H1 (cell line): ENCODE measurements around the gene CYP4Z1. TPM values are rescaled to one million over a fixed set of nuclear protein-coding genes. Genes with fewer than 3 reads are reported as not detected.
"Not testable (repeated sequence)": the region's sequence is repeated elsewhere in the genome, so short reads cannot be mapped to it uniquely, and the experiment has no call there.

Source experiments
- CTCF ChIA-PET: fragments of 300-600 bp; sonication (Branson Sonifier 250); formaldehyde crosslinking; loops from one replicate; lab custom pipeline; 2021; ENCODE audit not compliant: partially characterized antibody; lab: Charles Lee
- POLR2A ChIA-PET: fragments of 300-600 bp; sonication (Branson Sonifier 250); formaldehyde crosslinking; loops from one replicate; lab custom pipeline; 2021; ENCODE audit warnings: inconsistent platforms; ENCODE audit not compliant: partially characterized antibody; lab: Charles Lee
- DNase-seq, 2 experiments: peaks; one replicate each; pipeline versions ENCODE4 v3.0.0 to v3.0.0-alpha.2; 2010 to 2022; ENCODE audit warnings: low spot score in 2 of 2, low read depth in 1 of 2, mixed read lengths in 1 of 2
- FAIRE-seq: peaks from 2 replicates; lab custom pipeline; 2011; peaks lifted over from hg19 to GRCh38; lab: Jason Lieb, UNC
- H2AFZ ChIP-seq: 2 replicates; pipeline ENCODE4 v1.8.1; 2012; ENCODE audit warnings: low read length, inconsistent platforms
- H2AK5ac ChIP-seq: 2 replicates; pipeline ENCODE4 v1.6.1; 2013; ENCODE audit warnings: low read depth, low read length
- H2BK120ac ChIP-seq: replicated peaks from 2 replicates; pipeline ENCODE3; 2013; ENCODE audit warnings: low read depth, low read length, inconsistent platforms
- H2BK12ac ChIP-seq: 2 replicates; pipeline ENCODE4 v1.6.1; 2013; ENCODE audit warnings: low read depth, low read length
- H2BK15ac ChIP-seq: 2 replicates; pipeline ENCODE4 v1.6.1; 2013; ENCODE audit warnings: low read length
- H2BK20ac ChIP-seq: 2 replicates; pipeline ENCODE4 v1.6.1; 2013; ENCODE audit warnings: low read length
- H2BK5ac ChIP-seq: 2 replicates; pipeline ENCODE4 v1.6.1; 2013; ENCODE audit warnings: low read depth, low read length
- H3K14ac ChIP-seq: 2 replicates; pipeline ENCODE4 v1.6.1; 2013; ENCODE audit warnings: inconsistent platforms; ENCODE audit not compliant: insufficient read length
- H3K18ac ChIP-seq: 2 replicates; pipeline ENCODE4 v1.6.1; 2013; ENCODE audit warnings: low read length; ENCODE audit errors: extremely low read depth
- H3K23ac ChIP-seq: 2 replicates; pipeline ENCODE4 v1.6.1; 2013; ENCODE audit warnings: inconsistent platforms; ENCODE audit not compliant: insufficient read length
- H3K23me2 ChIP-seq: 2 replicates; pipeline ENCODE4 v1.6.1; 2013; ENCODE audit warnings: low read depth, low read length
- H3K27ac ChIP-seq: 2 replicates; pipeline ENCODE4 v1.6.1; 2011; ENCODE audit warnings: low read depth, low read length, inconsistent platforms
- H3K27me3 ChIP-seq, 4 experiments: replicated peaks in 1 of 4; 1 replicate in 1 of 4; 2 replicates in 3 of 4; pipeline versions ENCODE4 v1.6.1 to v1.8.1; 2011 to 2013; ENCODE audit warnings: low read length in 3 of 4, mild to moderate bottlenecking in 3 of 4, inconsistent platforms in 2 of 4, mixed read lengths in 2 of 4, moderate library complexity in 1 of 4; ENCODE audit not compliant: control insufficient read depth in 3 of 4, insufficient read depth in 3 of 4; ENCODE audit errors: extremely low read depth in 1 of 4
- H3K36me3 ChIP-seq, 4 experiments: 2 replicates each; pipeline versions ENCODE4 v1.6.1 to v1.8.1; 2011 to 2013; ENCODE audit warnings: mild to moderate bottlenecking in 4 of 4, low read length in 3 of 4, moderate library complexity in 2 of 4, control low read depth in 1 of 4, inconsistent platforms in 1 of 4; ENCODE audit not compliant: insufficient read depth in 4 of 4, control insufficient read depth in 2 of 4
- H3K4ac ChIP-seq: replicated peaks from 2 replicates; pipeline ENCODE3; 2013; ENCODE audit warnings: low read length, low read depth, mixed read lengths, inconsistent platforms; ENCODE audit not compliant: insufficient read length
- H3K4me1 ChIP-seq, 4 experiments: replicated peaks in 1 of 4; 1 replicate in 1 of 4; 2 replicates in 3 of 4; pipeline versions ENCODE4 v1.6.1 to v1.8.1; 2011 to 2013; ENCODE audit warnings: low read length in 3 of 4, inconsistent platforms in 2 of 4, mixed read lengths in 1 of 4; ENCODE audit not compliant: insufficient read depth in 4 of 4, control insufficient read depth in 3 of 4
- H3K4me2 ChIP-seq, 2 experiments: 2 replicates each; pipeline versions ENCODE4 v1.6.1 to v1.8.1; 2011 to 2013; ENCODE audit warnings: low read depth in 2 of 2, low read length in 2 of 2, control low read depth in 1 of 2, inconsistent platforms in 1 of 2, mild to moderate bottlenecking in 1 of 2; ENCODE audit not compliant: insufficient read depth in 1 of 2
- H3K4me3 ChIP-seq, 4 experiments: fragments of 200-600, 300-600 bp in 1 of 4; sonication (generic), shearing (Covaris generic), sonication (Bioruptor Twin) in 1 of 4; 2 replicates each; pipeline versions ENCODE4 v1.5.1 to v1.8.1; 2011 to 2016; ENCODE audit warnings: low read length in 4 of 4, low read depth in 3 of 4, control low read depth in 2 of 4, inconsistent platforms in 2 of 4, mild to moderate bottlenecking in 2 of 4, mixed read lengths in 1 of 4, moderate library complexity in 1 of 4; ENCODE audit not compliant: insufficient read depth in 2 of 4; ENCODE audit errors: extremely low read depth in 1 of 4
- H3K56ac ChIP-seq: replicated peaks from 2 replicates; pipeline ENCODE3; 2013; ENCODE audit warnings: low read depth, mild to moderate bottlenecking, mixed read lengths, low read length, inconsistent platforms; ENCODE audit not compliant: insufficient read length
- H3K79me1 ChIP-seq: 2 replicates; pipeline ENCODE4 v1.6.1; 2013; ENCODE audit warnings: low read depth, low read length, control low read depth
- H3K79me2 ChIP-seq, 2 experiments: 2 replicates each; pipeline versions ENCODE4 v1.6.1 to v1.8.1; 2012 to 2013; ENCODE audit warnings: low read length in 2 of 2, mild to moderate bottlenecking in 2 of 2, inconsistent platforms in 1 of 2; ENCODE audit not compliant: insufficient read depth in 2 of 2, control insufficient read depth in 1 of 2
- H3K9ac ChIP-seq, 4 experiments: replicated peaks in 1 of 4; 1 replicate in 1 of 4; 2 replicates in 3 of 4; pipeline versions ENCODE4 v1.6.1 to v1.8.1; 2011 to 2013; ENCODE audit warnings: low read depth in 3 of 4, low read length in 3 of 4, control low read depth in 2 of 4, mild to moderate bottlenecking in 2 of 4, moderate library complexity in 2 of 4, inconsistent platforms in 1 of 4; ENCODE audit errors: extremely low read depth in 1 of 4
- H3K9me3 ChIP-seq, 2 experiments: 2 replicates each; pipeline versions ENCODE4 v1.6.1 to v1.8.1; 2012 to 2013; ENCODE audit warnings: mild to moderate bottlenecking in 2 of 2, moderate library complexity in 2 of 2, control low read depth in 1 of 2, inconsistent platforms in 1 of 2, low read depth in 1 of 2, low read length in 1 of 2, mixed read lengths in 1 of 2; ENCODE audit not compliant: insufficient read depth in 2 of 2
- H4K20me1 ChIP-seq, 2 experiments: replicated peaks in 1 of 2; 2 replicates each; pipeline versions ENCODE3 to v1.8.1; 2011 to 2013; ENCODE audit warnings: inconsistent platforms in 2 of 2, low read length in 2 of 2, mild to moderate bottlenecking in 1 of 2; ENCODE audit not compliant: insufficient read depth in 2 of 2, control insufficient read depth in 1 of 2
- H4K5ac ChIP-seq: 2 replicates; pipeline ENCODE4 v1.6.1; 2013; ENCODE audit warnings: low read length, low read depth, mixed read lengths, inconsistent platforms; ENCODE audit not compliant: insufficient read length
- H4K8ac ChIP-seq: 2 replicates; pipeline ENCODE4 v1.8.0; 2013; ENCODE audit warnings: mild to moderate bottlenecking, moderate library complexity, low read length, inconsistent platforms; ENCODE audit not compliant: insufficient read depth; ENCODE audit errors: extremely low read depth
- H4K91ac ChIP-seq: replicated peaks from 2 replicates; pipeline ENCODE3; 2013; ENCODE audit warnings: low read length, mixed read lengths, inconsistent platforms; ENCODE audit not compliant: insufficient read length
- WGBS, 2 experiments: shearing (Covaris generic) in 1 of 2; methylation state at CpG; one replicate each; pipeline versions ENCODE4 v1.1.6 to v1.1.7; 2013 to 2015; ENCODE audit warnings: low lambda C conversion rate in 2 of 2, mixed read lengths in 2 of 2, inconsistent platforms in 1 of 2, low coverage in 1 of 2, missing lambda C conversion rate in 1 of 2; ENCODE audit not compliant: insufficient replicate concordance in 2 of 2, insufficient coverage in 1 of 2, insufficient read length in 1 of 2; ENCODE audit errors: extremely low coverage in 1 of 2, missing lambda C conversion rate in 1 of 2; 5-methylcytosine and 5-hydroxymethylcytosine counted together
- polyA plus RNA-seq, 7 experiments: library from polyadenylated mRNA; depleted of rRNA in 3 of 7; stranded (reverse) in 5 of 7; unstranded in 2 of 7; fragments of >200 nt in 5 of 7; fragments of 200-250 nt in 2 of 7; gene quantifications; 1 replicate in 5 of 7; 2 replicates in 1 of 7; 4 replicates in 1 of 7; pipeline versions ENCODE4 v1.2.1 to v1.2.3, GENCODE V29; 2011 to 2013; ENCODE audit warnings: missing spikeins in 2 of 7, mixed read lengths in 2 of 7
- total RNA-seq: library from RNA; stranded (reverse); fragmentation: NEBNext Ultra II Directional; extraction: Animal tissue kit (Norgen Biotek cat#: 25700); gene quantifications from 2 replicates; pipeline ENCODE4 v1.2.1, GENCODE V29; 2021

CYP4Z1 gene
- total and polyA plus RNA-seq, 2 of the 8 experiments (the other 6 are each of a cell fraction or from before 2014, with no cell fraction given), result not detected

DNA sequence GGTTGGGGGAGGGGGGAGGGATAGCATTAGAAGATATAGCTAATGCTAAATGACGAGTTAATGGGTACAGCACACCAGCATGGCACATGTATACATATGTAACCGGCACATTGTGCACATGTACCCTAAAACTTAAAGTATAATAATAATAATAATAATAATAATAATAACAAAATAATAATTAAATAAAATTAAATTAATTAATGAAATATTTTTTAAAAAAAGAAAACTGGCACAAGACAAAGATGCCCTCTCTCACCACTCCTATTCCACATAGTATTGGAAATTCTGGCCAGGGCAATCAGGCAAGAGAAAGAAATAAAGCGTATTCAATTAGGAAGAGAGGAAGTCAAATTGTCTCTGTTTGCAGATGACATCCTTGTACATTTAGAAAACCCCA, 90.9 kb downstream of the CYP4Z1 start:
- H4K5ac ChIP-seq, H3K4ac ChIP-seq, H3K4me3 ChIP-seq, H3K79me2 ChIP-seq, H2AFZ ChIP-seq, H3K18ac ChIP-seq, H3K9ac ChIP-seq, H4K20me1 ChIP-seq, H3K56ac ChIP-seq, H3K4me1 ChIP-seq, H2BK120ac ChIP-seq, H2BK20ac ChIP-seq, H3K4me2 ChIP-seq, H3K79me1 ChIP-seq, H3K23ac ChIP-seq, DNase-seq, H4K91ac ChIP-seq, H3K27me3 ChIP-seq, H2BK5ac ChIP-seq, POLR2A ChIA-PET, FAIRE-seq, H3K9me3 ChIP-seq, H3K23me2 ChIP-seq, H3K36me3 ChIP-seq, H2AK5ac ChIP-seq, H2BK12ac ChIP-seq, H4K8ac ChIP-seq, H3K27ac ChIP-seq, H2BK15ac ChIP-seq, H3K14ac ChIP-seq: not testable (repeated sequence)
- 92% methylated on average over 2 of the region's 3 CpGs; no CpG with 5 or more reads in 1 of the 2 experiments for WGBS, 2 experiments
- CTCF ChIA-PET, result interaction anchor here (0.7 to 1.4 kb wide), 3 partner anchors 14 to 68 kb away, joined by 4 read pairs; no protein-coding TSS in a partner anchor
